Lung microvascular endothelial cell (primary cell): Measurements from ENCODE around the gene MLXIP. TPM values are rescaled to one million over a fixed set of nuclear protein-coding genes. Genes with fewer than 3 reads are reported as not detected.
"Not testable (repeated sequence)": the region's sequence is repeated elsewhere in the genome, so short reads cannot be mapped to it uniquely, and the experiment has no call there.

ENCODE experiments used
- DNase-seq, 2 donors: peaks; one replicate each; pipeline versions ENCODE4 v3.0.0 to v3.0.0-alpha.2; 2010; ENCODE audit warnings: low read depth in 2 of 2
- total RNA-seq: library from RNA; depleted of rRNA; stranded (reverse); fragments of >200 nt; gene quantifications from 2 replicates; pipeline ENCODE4 v1.2.1, GENCODE V29; 2014

Gene MLXIP
- total RNA-seq, result 15.7 and 20.0 TPM in 2 replicates

GRCh38 chr12:122078141-122079032 is at the start of gene MLXIP:
TSS of gene MLXIP (plus strand) at chr12:122078756. CDS start at chr12:122078854, 98 bp downstream.
- DNase-seq, result peak; percentile 93 to 96

GRCh38 chr12:122028905-122029560 is 49.5 kb upstream of the MLXIP start:
- DNase-seq, result no peak

GRCh38 chr12:122029620-122030423 is 48.7 kb upstream of the MLXIP start:
- DNase-seq, result no peak

- no peak for DNase-seq
Observed at GRCh38 chr12:122030424-122031035, 48.0 kb upstream of the MLXIP start.

- peak; percentile 44 to 55 for DNase-seq
Observed at GRCh38 chr12:122031342-122032216, 47.0 kb upstream of the MLXIP start.

GRCh38 chr12:122032580-122032979 is 46.0 kb upstream of the MLXIP start:
- DNase-seq, result no peak

GRCh38 chr12:122035292-122035691 is 43.3 kb upstream of the MLXIP start:
- DNase-seq, result no peak

GRCh38 chr12:122036153-122036552 is 42.4 kb upstream of the MLXIP start:
- no peak for DNase-seq

- DNase-seq, result no peak
Observed at GRCh38 chr12:122040579-122041386, 37.8 kb upstream of the MLXIP start.

- DNase-seq, result not testable (repeated sequence)
Observed at GRCh38 chr12:122041458-122041857, 37.1 kb upstream of the MLXIP start.

GRCh38 chr12:122042910-122043309 is 35.6 kb upstream of the MLXIP start:
- DNase-seq, result no peak

GRCh38 chr12:122043476-122043875 is 35.1 kb upstream of the MLXIP start:
- DNase-seq, result no peak

- no peak for DNase-seq
Observed at GRCh38 chr12:122045262-122045661, 33.3 kb upstream of the MLXIP start.

GRCh38 chr12:122046145-122046544 is 32.4 kb upstream of the MLXIP start:
- DNase-seq, result no peak

GRCh38 chr12:122048151-122048550 is 30.4 kb upstream of the MLXIP start:
- no peak for DNase-seq

- no peak for DNase-seq
Observed at GRCh38 chr12:122049827-122050226, 28.7 kb upstream of the MLXIP start.

- DNase-seq, result no peak
Observed at GRCh38 chr12:122050706-122051105, 27.9 kb upstream of the MLXIP start.

GRCh38 chr12:122051231-122051876 is 27.2 kb upstream of the MLXIP start:
- DNase-seq, result peak; percentile 75 to 81

GRCh38 chr12:122052285-122052684 is 26.3 kb upstream of the MLXIP start:
- no peak for DNase-seq
